Mesenchymal stem cell (in vitro differentiated cells and primary cell): Measurements from ENCODE around the gene ZNRF2. TPM values are rescaled to one million over a fixed set of nuclear protein-coding genes. Genes with fewer than 3 reads are reported as not detected.

Source experiments
- DNase-seq: peaks from one replicate; pipeline ENCODE4 v3.0.0-alpha.2; 2013
- H2AFZ ChIP-seq: one replicate; pipeline ENCODE4 v1.6.1; 2013; ENCODE audit warnings: low read depth, mild to moderate bottlenecking, control low read depth, inconsistent platforms, low read length, moderate library complexity
- H2AK5ac ChIP-seq: 2 replicates; pipeline ENCODE4 v1.6.1; 2013; ENCODE audit warnings: low read length, moderate library complexity, mild to moderate bottlenecking, inconsistent platforms; ENCODE audit not compliant: severe bottlenecking
- H2BK120ac ChIP-seq: one replicate; pipeline ENCODE4 v1.6.1; 2013; ENCODE audit warnings: low read depth, mild to moderate bottlenecking, inconsistent platforms, low read length, moderate library complexity
- H2BK12ac ChIP-seq, 2 experiments: one replicate each; pipeline ENCODE4 v1.6.1; 2013; ENCODE audit warnings: inconsistent platforms in 2 of 2, low read length in 2 of 2, mild to moderate bottlenecking in 2 of 2, moderate library complexity in 2 of 2, control low read depth in 1 of 2
- H2BK15ac ChIP-seq: one replicate; pipeline ENCODE4 v1.6.1; 2013; ENCODE audit warnings: mild to moderate bottlenecking, low read depth, inconsistent platforms; ENCODE audit not compliant: poor library complexity, severe bottlenecking
- H2BK5ac ChIP-seq: 2 replicates; pipeline ENCODE4 v1.6.1; 2013; ENCODE audit warnings: low read depth, mild to moderate bottlenecking, low read length, control low read depth, inconsistent platforms; ENCODE audit not compliant: poor library complexity, severe bottlenecking
- H3K14ac ChIP-seq, 2 experiments: one replicate each; pipeline ENCODE4 v1.6.1; 2013; ENCODE audit warnings: inconsistent platforms in 2 of 2, low read length in 2 of 2, control low read depth in 1 of 2, mild to moderate bottlenecking in 1 of 2, moderate library complexity in 1 of 2
- H3K18ac ChIP-seq, 2 experiments: one replicate each; pipeline ENCODE4 v1.6.1; 2013; ENCODE audit warnings: inconsistent platforms in 2 of 2, low read length in 2 of 2, control low read depth in 1 of 2, low read depth in 1 of 2, mild to moderate bottlenecking in 1 of 2
- H3K23ac ChIP-seq, 2 experiments: one replicate each; pipeline ENCODE4 v1.6.1; 2013; ENCODE audit warnings: inconsistent platforms in 2 of 2, low read length in 2 of 2, mild to moderate bottlenecking in 2 of 2, moderate library complexity in 2 of 2, control low read depth in 1 of 2
- H3K27ac ChIP-seq: 2 replicates; pipeline ENCODE4 v1.5.1; 2013; ENCODE audit warnings: mild to moderate bottlenecking, moderate library complexity, low read length, control low read depth, inconsistent platforms; ENCODE audit not compliant: poor library complexity, severe bottlenecking
- H3K27me3 ChIP-seq, 2 experiments: 2 replicates each; pipeline versions ENCODE4 v1.6.1 to v1.7.0; 2013; ENCODE audit warnings: low read length in 2 of 2, mild to moderate bottlenecking in 2 of 2, moderate library complexity in 2 of 2, control low read depth in 1 of 2, inconsistent platforms in 1 of 2; ENCODE audit not compliant: control insufficient read depth in 1 of 2, insufficient read depth in 1 of 2
- H3K36me3 ChIP-seq, 2 experiments: 2 replicates each; pipeline versions ENCODE4 v1.6.1 to v1.7.0; 2013; ENCODE audit warnings: low read length in 2 of 2, control low read depth in 1 of 2, inconsistent platforms in 1 of 2, low read depth in 1 of 2, mild to moderate bottlenecking in 1 of 2; ENCODE audit not compliant: insufficient read depth in 2 of 2, control insufficient read depth in 1 of 2
- H3K4ac ChIP-seq, 2 experiments: one replicate each; pipeline ENCODE4 v1.6.1; 2013; ENCODE audit warnings: inconsistent platforms in 2 of 2, low read length in 2 of 2, mild to moderate bottlenecking in 2 of 2, moderate library complexity in 2 of 2, control low read depth in 1 of 2, low read depth in 1 of 2
- H3K4me1 ChIP-seq: 2 replicates; pipeline ENCODE4 v1.6.1; 2013; ENCODE audit warnings: low read depth, low read length, control low read depth; ENCODE audit not compliant: control insufficient read depth, insufficient read depth
- H3K4me2 ChIP-seq: 2 replicates; pipeline ENCODE4 v1.6.1; 2013; ENCODE audit warnings: low read length, mild to moderate bottlenecking, inconsistent platforms; ENCODE audit not compliant: poor library complexity, severe bottlenecking
- H3K4me3 ChIP-seq, 2 experiments: 2 replicates each; pipeline versions ENCODE4 v1.5.1 to v1.7.0; 2013; ENCODE audit warnings: low read length in 2 of 2, mild to moderate bottlenecking in 2 of 2, control low read depth in 1 of 2, low read depth in 1 of 2; ENCODE audit not compliant: insufficient read depth in 1 of 2
- H3K79me1 ChIP-seq: replicated peaks from 2 replicates; pipeline ENCODE4 v1.6.1; 2013; ENCODE audit warnings: mild to moderate bottlenecking, control low read depth, low read length, inconsistent platforms; ENCODE audit not compliant: poor library complexity, severe bottlenecking
- H3K9ac ChIP-seq: 2 replicates; pipeline ENCODE4 v1.7.0; 2013; ENCODE audit warnings: mild to moderate bottlenecking, low read length, moderate library complexity
- H3K9me3 ChIP-seq: 2 replicates; pipeline ENCODE4 v1.7.0; 2013; ENCODE audit warnings: mild to moderate bottlenecking, low read length; ENCODE audit not compliant: control insufficient read depth
- H4K8ac ChIP-seq: one replicate; pipeline ENCODE4 v1.6.1; 2013; ENCODE audit warnings: inconsistent platforms, mild to moderate bottlenecking, low read length, moderate library complexity
- H4K91ac ChIP-seq: one replicate; pipeline ENCODE4 v1.6.1; 2013; ENCODE audit warnings: mild to moderate bottlenecking, low read length, inconsistent platforms
- WGBS: methylation state at CpG from one replicate; pipeline ENCODE4 v1.1.7; 2013; ENCODE audit warnings: mixed read lengths; 5-methylcytosine and 5-hydroxymethylcytosine counted together
- polyA plus RNA-seq, 2 experiments: library from polyadenylated mRNA; stranded (reverse); fragments of 200-250 nt; gene quantifications; one replicate each; pipeline ENCODE4 v1.2.3, GENCODE V29; 2013

ZNRF2 gene
- 1.4 TPM for polyA plus RNA-seq (2013, experiment 1 of 2)
- polyA plus RNA-seq (2013, experiment 2 of 2), result 1.2 TPM

GRCh38 chr7:30284298-30285066 is at the start of gene ZNRF2:
TSS of gene ZNRF2 (plus strand) at chr7:30284597. CDS start at chr7:30285358, 761 bp downstream.
- Histone ChIP-seq H2BK15ac (peak within 1 kb of the TSS; percentile 7), H3K18ac (peak within 1 kb of the TSS; percentile 75 to 97), H3K27me3 (no peaks in the 10 kb centered on the region), H3K9me3 (no peaks in the 10 kb centered on the region), H2BK12ac (peak within 1 kb of the TSS in 1 of 2 experiments; percentile 54), H3K4ac (peak within 1 kb of the TSS in 1 of 2 experiments; percentile 69), H4K91ac (no peak within 1 kb of the TSS), H2AFZ (peak within 1 kb of the TSS; percentile 96), H3K4me2 (peak within 1 kb of the TSS; percentile 85), H3K14ac (peak within 1 kb of the TSS in 1 of 2 experiments; percentile 60), H2BK120ac (no peak within 1 kb of the TSS), H3K4me1 (no peaks in the 10 kb centered on the region), H4K8ac (peak within 1 kb of the TSS; percentile 93), H3K9ac (peak within 1 kb of the TSS; percentile 87), H3K79me1 (no peaks in the 10 kb centered on the region), H3K23ac (no peak within 1 kb of the TSS), H3K4me3 (peak within 1 kb of the TSS; percentile 84 to 91), H3K36me3 (no peaks in the 10 kb centered on the region), H3K27ac (peak within 1 kb of the TSS; percentile 60), H2BK5ac (peak within 1 kb of the TSS; percentile 57), H2AK5ac (no peak within 1 kb of the TSS)
- 1% methylated on average over 23 of the region's 96 CpGs for WGBS
- DNase-seq, result peak; percentile 95

GRCh38 chr7:30237271-30237695 is 47.1 kb upstream of the ZNRF2 start:
- H2AFZ ChIP-seq, result no peak overlapping the region
- no peak for DNase-seq
- no peak overlapping the region for H3K23ac ChIP-seq
- H2BK12ac ChIP-seq, result no peak overlapping the region
- 21% methylated on average over 1 of the region's 1 CpG for WGBS
- no peak overlapping the region for H2BK5ac ChIP-seq
- no peak overlapping the region for H2BK15ac ChIP-seq
- no peak overlapping the region for H3K9ac ChIP-seq
- H2BK120ac ChIP-seq, result no peak overlapping the region
- peaks cover 0 to 15% of the 10 kb centered on the region in 2 experiments for H3K27me3 ChIP-seq
- no peak overlapping the region for H4K8ac ChIP-seq
- H3K14ac ChIP-seq, result no peak overlapping the region
- no peaks in the 10 kb centered on the region for H3K79me1 ChIP-seq
- no peak overlapping the region for H3K4ac ChIP-seq
- no peak overlapping the region for H3K27ac ChIP-seq
- no peak overlapping the region for H3K4me2 ChIP-seq
- no peak overlapping the region for H3K18ac ChIP-seq
- H3K36me3 ChIP-seq, result no peaks in the 10 kb centered on the region
- H4K91ac ChIP-seq, result no peak overlapping the region
- no peak overlapping the region for H3K4me3 ChIP-seq
- H3K4me1 ChIP-seq, result peaks cover 3% of the 10 kb centered on the region
- no peak overlapping the region for H2AK5ac ChIP-seq
- H3K9me3 ChIP-seq, result no peaks in the 10 kb centered on the region

GRCh38 chr7:30238721-30239441 is 45.5 kb upstream of the ZNRF2 start:
- Histone ChIP-seq H4K8ac (no peak overlapping the region), H2BK12ac (no peak overlapping the region), H3K36me3 (no peaks in the 10 kb centered on the region), H4K91ac (no peak overlapping the region), H3K18ac (no peak overlapping the region), H3K9me3 (no peaks in the 10 kb centered on the region), H3K27ac (no peak overlapping the region), H3K4me1 (peaks cover 3% of the 10 kb centered on the region), H3K4me3 (no peak overlapping the region), H3K4me2 (no peak overlapping the region), H3K9ac (no peak overlapping the region), H3K14ac (no peak overlapping the region), H3K79me1 (no peaks in the 10 kb centered on the region), H2AK5ac (no peak overlapping the region), H2BK15ac (no peak overlapping the region), H3K23ac (no peak overlapping the region), H2AFZ (no peak overlapping the region), H2BK5ac (no peak overlapping the region), H3K4ac (no peak overlapping the region), H2BK120ac (no peak overlapping the region), H3K27me3 (peaks cover 0 to 15% of the 10 kb centered on the region in 2 experiments)
- peak; percentile 6 for DNase-seq

- no peak overlapping the region for H2BK12ac ChIP-seq
- no peak overlapping the region for H2BK15ac ChIP-seq
- no peak overlapping the region for H3K4me2 ChIP-seq
- no peak overlapping the region for H4K8ac ChIP-seq
- peaks cover 3% of the 10 kb centered on the region for H3K4me1 ChIP-seq
- H3K27me3 ChIP-seq, result peaks cover 0 to 26% of the 10 kb centered on the region in 2 experiments
- H3K4me3 ChIP-seq, result no peak overlapping the region
- no peaks in the 10 kb centered on the region for H3K36me3 ChIP-seq
- no peak overlapping the region for H2BK5ac ChIP-seq
- H3K14ac ChIP-seq, result no peak overlapping the region
- no peak overlapping the region for H3K27ac ChIP-seq
- H3K18ac ChIP-seq, result no peak overlapping the region
- no peaks in the 10 kb centered on the region for H3K9me3 ChIP-seq
- H2AFZ ChIP-seq, result no peak overlapping the region
- WGBS, result 77% methylated on average over 6 of the region's 6 CpGs
- H3K23ac ChIP-seq, result no peak overlapping the region
- H3K4ac ChIP-seq, result no peak overlapping the region
- no peak overlapping the region for H2BK120ac ChIP-seq
- no peak overlapping the region for H2AK5ac ChIP-seq
- DNase-seq, result peak; percentile 2
- no peak overlapping the region for H3K9ac ChIP-seq
- H4K91ac ChIP-seq, result no peak overlapping the region
- H3K79me1 ChIP-seq, result no peaks in the 10 kb centered on the region
These were observed 44.1 kb upstream of the ZNRF2 start for GRCh38 chr7:30240106-30240800.
